Aorta (tissue), 5 donors: ENCODE data around the gene NUP210L. TPM values are rescaled to one million over a fixed set of nuclear protein-coding genes. Genes with fewer than 3 reads are reported as not detected.

Experiments used
- ATAC-seq: fragments of 200-7000 bp; cut with Tn5 transposase; one replicate; pipeline ENCODE4 v1.9.1; 2022; ENCODE audit warnings: moderate library complexity; ENCODE audit not compliant: low FRiP score
- DNase-seq, 2 donors: peaks; one replicate each; pipeline ENCODE4 v3.0.0-alpha.2; 2020
- H3K27ac ChIP-seq, 2 donors: one replicate each; pipeline ENCODE4 v1.5.1; 2013; ENCODE audit warnings: low read length in 2 of 2, mild to moderate bottlenecking in 2 of 2, moderate library complexity in 2 of 2, control low read depth in 1 of 2, inconsistent platforms in 1 of 2, low read depth in 1 of 2
- H3K27me3 ChIP-seq, 2 donors: one replicate each; pipeline ENCODE4 v1.6.1; 2013; ENCODE audit warnings: control low read depth in 1 of 2, low read length in 1 of 2, mild to moderate bottlenecking in 1 of 2, moderate library complexity in 1 of 2; ENCODE audit not compliant: insufficient read depth in 2 of 2, control insufficient read depth in 1 of 2
- H3K36me3 ChIP-seq, 2 donors: one replicate each; pipeline ENCODE4 v1.6.1; 2013; ENCODE audit warnings: control low read depth in 1 of 2, low read length in 1 of 2, mild to moderate bottlenecking in 1 of 2; ENCODE audit not compliant: insufficient read depth in 2 of 2, control insufficient read depth in 1 of 2
- H3K4me1 ChIP-seq, 2 donors: one replicate each; pipeline ENCODE4 v1.6.1; 2013; ENCODE audit warnings: low read length in 2 of 2, control low read depth in 1 of 2, mild to moderate bottlenecking in 1 of 2, moderate library complexity in 1 of 2; ENCODE audit not compliant: insufficient read depth in 2 of 2, control insufficient read depth in 1 of 2
- H3K4me3 ChIP-seq, 2 donors: one replicate each; pipeline ENCODE4 v1.5.1; 2013; ENCODE audit warnings: low read length in 2 of 2, control low read depth in 1 of 2, mild to moderate bottlenecking in 1 of 2
- H3K9me3 ChIP-seq: one replicate; pipeline ENCODE4 v1.6.1; 2013; ENCODE audit warnings: mild to moderate bottlenecking, low read length; ENCODE audit not compliant: control insufficient read depth
- WGBS, 2 donors: extraction: QIAGEN DNeasy Blood & Tissue Kit; methylation state at CpG; one replicate each; pipeline ENCODE4 v1.1.7; 2013; 5-methylcytosine and 5-hydroxymethylcytosine counted together
- intact Hi-C, 2 donors: fragments of 100-400 bp; cut with DNase I; formaldehyde crosslinking; loops; one replicate each; pipeline versions ENCODE4 v1.14.2 to v1.15.0; 2022
- microRNA-seq, 2 donors: library from miRNA; unstranded; fragments of <30 nt; microRNA quantifications; one replicate each; pipeline ENCODE4 v1.2.0, GENCODE V29; 2020
- polyA plus RNA-seq, 2 donors: library from polyadenylated mRNA; stranded (reverse); fragments of 200-250 nt; gene quantifications; one replicate each; pipeline ENCODE4 v1.2.3, GENCODE V29; 2013
- total RNA-seq, 2 donors: library from RNA; stranded (reverse); fragmentation: NEBNext Ultra II Directional; extraction: Animal tissue kit (Norgen Biotek cat#: 25700); gene quantifications; one replicate each; pipeline ENCODE4 v1.2.1, GENCODE V29; 2021
- donor health status: healthy with polysubstance abuse.
- donor health status: Bipolar disorder and iron deficiency.
- donor health status: DM: no; HTN: no; CAD: no.
- donor health status: DM: no; HTN: no; CAD: no.
- donor health status: DM: yes; HTN: yes; CAD: no.

The NUP210L gene
- total and polyA plus RNA-seq, 4 donors: 0.12 to 0.16 (median 0.15) TPM; not detected in 1

DNA sequence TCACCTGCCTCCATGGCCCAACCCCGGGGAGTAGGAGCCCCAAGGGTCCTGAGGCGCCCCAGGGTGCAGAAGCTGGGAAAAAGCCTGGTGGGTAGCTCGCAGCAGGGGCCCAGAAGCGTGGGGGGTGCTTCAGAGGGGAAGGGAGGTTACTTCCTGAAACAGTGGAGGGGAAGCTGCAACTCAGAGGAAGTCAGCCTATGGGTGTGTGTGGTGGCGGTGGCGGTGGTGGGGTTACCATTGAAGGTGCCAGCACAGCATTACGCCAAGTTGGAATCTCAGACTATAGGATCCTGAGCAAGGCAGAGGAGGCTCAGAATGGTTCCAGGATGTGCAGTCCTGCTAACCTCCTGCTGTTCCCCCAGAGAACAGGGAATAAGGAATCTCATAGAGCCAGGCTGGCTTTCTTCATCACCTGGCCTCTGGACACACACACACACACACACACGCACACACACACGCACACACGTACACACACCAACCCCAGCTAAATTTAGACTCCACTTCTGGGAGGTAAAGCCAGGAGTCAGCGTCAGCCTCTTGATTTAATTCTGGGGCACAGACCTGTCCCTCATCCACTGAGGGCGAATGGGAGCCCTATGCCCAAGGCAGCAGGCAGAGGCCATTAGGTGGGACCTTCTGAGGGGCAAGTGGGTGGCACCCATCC, 209.6 kb downstream of the NUP210L start:
- peak overlapping the region; percentile 93 to 97 for H3K4me3 ChIP-seq
- H3K9me3 ChIP-seq: no peaks in the 10 kb centered on the region
- H3K27me3 ChIP-seq: no peaks in the 10 kb centered on the region
- peak overlapping the region; percentile 17 to 76 for H3K27ac ChIP-seq
- peaks cover 2 to 7% of the 10 kb centered on the region in 2 donors for H3K36me3 ChIP-seq
- H3K4me1 ChIP-seq: no peaks in the 10 kb centered on the region
- 37 to 41% methylated on average over 12 of the region's 12 CpGs for WGBS, 2 donors
- peak in 1 of 2 donors; percentile 83 for DNase-seq
- intact Hi-C loops: loop anchor here (1.0 to 5.0 kb wide), 3 partner anchors 22 to 148 kb away; no protein-coding TSS in a partner anchor
- ATAC-seq: peak; percentile 63

GRCh38 chr1:153944827-153945117, 210.1 kb downstream of the NUP210L start:
- 78 to 81% methylated on average over 3 of the region's 3 CpGs for WGBS, 2 donors
- Histone ChIP-seq H3K4me1 (no peaks in the 10 kb centered on the region), H3K27ac (no peak overlapping the region), H3K36me3 (peaks cover 2 to 7% of the 10 kb centered on the region in 2 donors), H3K9me3 (no peaks in the 10 kb centered on the region), H3K27me3 (no peaks in the 10 kb centered on the region), H3K4me3 (no peak overlapping the region)
- no peak for ATAC-seq
- peak in 1 of 2 donors; percentile 0 for DNase-seq
- intact Hi-C loops: loop anchor here (1.0 to 5.0 kb wide), 3 partner anchors 21 to 147 kb away; no protein-coding TSS in a partner anchor

GRCh38 chr1:153944005-153944826, 210.7 kb downstream of the NUP210L start:
- DNase-seq: peak; percentile 51 to 76
- Histone ChIP-seq H3K4me1 (no peaks in the 10 kb centered on the region), H3K9me3 (no peaks in the 10 kb centered on the region), H3K27me3 (no peaks in the 10 kb centered on the region), H3K27ac (no peak overlapping the region), H3K36me3 (peaks cover 2 to 7% of the 10 kb centered on the region in 2 donors), H3K4me3 (no peak overlapping the region)
- intact Hi-C loops: no loop called here
- no peak for ATAC-seq
- WGBS, 2 donors: 79 to 83% methylated on average over 15 of the region's 15 CpGs

DNA sequence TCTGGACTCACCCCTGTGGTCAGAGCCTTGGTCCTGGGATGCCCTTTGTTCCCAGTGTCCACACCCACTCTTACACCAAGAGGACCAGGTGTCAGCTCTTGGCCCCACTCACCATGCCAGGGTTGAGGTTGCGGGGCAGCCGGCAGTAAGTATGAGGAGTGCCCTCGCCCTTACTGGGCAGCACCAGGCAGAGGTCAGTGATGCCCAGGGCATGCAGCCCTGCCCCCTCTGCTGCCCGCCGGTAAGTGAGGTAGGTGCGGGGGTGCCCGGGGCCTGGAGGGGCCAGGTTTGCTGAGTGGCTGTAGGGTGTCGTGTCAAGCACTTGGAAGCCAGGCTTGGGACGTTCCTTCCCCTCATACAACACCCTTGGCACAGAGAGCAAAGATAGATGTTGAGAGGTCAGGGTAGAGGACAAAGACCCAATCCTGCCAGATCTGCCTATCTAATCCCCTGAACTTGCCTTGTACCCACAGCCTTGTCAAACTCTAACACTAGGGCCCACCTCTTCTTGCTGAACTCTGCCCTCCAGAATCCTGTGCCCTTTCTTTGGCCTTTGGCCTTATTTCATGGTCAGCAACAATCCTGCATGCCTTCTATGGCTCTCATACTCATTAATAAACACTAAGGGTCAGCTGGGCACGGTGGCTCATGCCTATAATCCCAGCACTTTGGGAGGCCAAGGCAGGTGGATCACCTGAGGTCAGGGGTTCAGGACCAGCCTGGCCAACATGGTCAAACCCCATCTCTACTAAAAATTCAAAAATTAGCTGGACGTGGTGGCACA, 211.9 kb downstream of the NUP210L start:
- intact Hi-C loops: no loop called here
- ATAC-seq (no peak), DNase-seq (peak; percentile 21 to 63)
- 86 to 89% methylated on average over 11 of the region's 11 CpGs for WGBS, 2 donors
- H3K4me1 ChIP-seq: no peaks in the 10 kb centered on the region
- no peaks in the 10 kb centered on the region for H3K9me3 ChIP-seq
- no peak overlapping the region for H3K27ac ChIP-seq
- H3K4me3 ChIP-seq: no peak overlapping the region
- H3K36me3 ChIP-seq: peaks cover 0 to 3% of the 10 kb centered on the region in 2 donors
- H3K27me3 ChIP-seq: no peaks in the 10 kb centered on the region

Small RNA genes within 50 kb of the gene (microRNA-seq; reads per million reads assigned to microRNA genes)
- gene MIR190B (5.0 to 23.8 reads per million in 2 donors), gene MIR5698 (0 reads per million in 2 donors), gene MIR6737 (0 to 3.0 reads per million in 2 donors)

Other genes with a start within 250 kb of the NUP210L start
- 10 to 100 TPM; 52.3 to 67.8 TPM for gene GATAD2B, start 232.1 kb downstream of the NUP210L start, total RNA-seq
- 1 to 10 TPM; 6.4 to 7.8 TPM for gene GATAD2B, start 232.1 kb downstream of the NUP210L start, polyA plus RNA-seq
- gene DENND4B, start 208.4 kb downstream of the NUP210L start, total RNA-seq: 10 to 100 TPM; 45.7 to 94.7 TPM
- gene DENND4B, start 208.4 kb downstream of the NUP210L start, polyA plus RNA-seq: 10 to 100 TPM in 1 of 2 donors, 1 to 10 TPM in 1; 6.6 to 34.6 TPM
- gene CRTC2, start 196.5 kb downstream of the NUP210L start, total RNA-seq: 10 to 100 TPM; 31.2 to 49.7 TPM
- gene CRTC2, start 196.5 kb downstream of the NUP210L start, polyA plus RNA-seq: 10 to 100 TPM; 14.4 to 71.0 TPM
- 10 to 100 TPM; 88.9 to 91.1 TPM for gene SLC39A1, start 191.5 kb downstream of the NUP210L start, total RNA-seq
- 10 to 100 TPM; 54.5 to 96.7 TPM for gene SLC39A1, start 191.5 kb downstream of the NUP210L start, polyA plus RNA-seq
- gene CREB3L4, start 187.2 kb downstream of the NUP210L start, total RNA-seq: 1 to 10 TPM; 5.0 to 8.9 TPM
- 10 to 100 TPM in 1 of 2 donors, 1 to 10 TPM in 1; 1.4 to 10.7 TPM for gene CREB3L4, start 187.2 kb downstream of the NUP210L start, polyA plus RNA-seq
- 10 to 100 TPM; 84.8 to 88.3 TPM for gene JTB, start 177.4 kb downstream of the NUP210L start, total RNA-seq
- gene JTB, start 177.4 kb downstream of the NUP210L start, polyA plus RNA-seq: 100 to 1,000 TPM; 204 to 227 TPM
- 100 to 1,000 TPM; 127 to 135 TPM for gene RAB13, start 168.7 kb downstream of the NUP210L start, total RNA-seq
- gene RAB13, start 168.7 kb downstream of the NUP210L start, polyA plus RNA-seq: 100 to 1,000 TPM; 266 to 643 TPM
- 1,000 to 10,000 TPM; 1,406 to 1,521 TPM for gene RPS27, start 164.3 kb downstream of the NUP210L start, total RNA-seq
- over 10,000 TPM; 13,485 to 25,693 TPM for gene RPS27, start 164.3 kb downstream of the NUP210L start, polyA plus RNA-seq
- gene TPM3, start 37.0 kb upstream of the NUP210L start, total RNA-seq: 100 to 1,000 TPM; 182 to 186 TPM
- 100 to 1,000 TPM in 1 of 2 donors, 10 to 100 TPM in 1; 79.7 to 138 TPM for gene TPM3, start 37.0 kb upstream of the NUP210L start, polyA plus RNA-seq
- not detected for gene CFAP141, start 51.3 kb upstream of the NUP210L start, total RNA-seq
- gene CFAP141, start 51.3 kb upstream of the NUP210L start, polyA plus RNA-seq: not detected
- 100 to 1,000 TPM; 110 to 146 TPM for gene UBAP2L, start 65.9 kb upstream of the NUP210L start, total RNA-seq
- gene UBAP2L, start 65.9 kb upstream of the NUP210L start, polyA plus RNA-seq: 10 to 100 TPM; 31.9 to 63.1 TPM
- gene HAX1, start 117.6 kb upstream of the NUP210L start, total RNA-seq: 10 to 100 TPM; 52.2 to 57.1 TPM
- 10 to 100 TPM; 70.6 to 98.6 TPM for gene HAX1, start 117.6 kb upstream of the NUP210L start, polyA plus RNA-seq
- under 1 TPM in 1 of 2 donors, not detected in 1; 0.26 TPM for gene AQP10, start 166.0 kb upstream of the NUP210L start, total RNA-seq
- 10 to 100 TPM in 1 of 2 donors, under 1 TPM in 1; 0.08 to 10.3 TPM for gene AQP10, start 166.0 kb upstream of the NUP210L start, polyA plus RNA-seq
- 100 to 1,000 TPM; 122 to 176 TPM for gene ATP8B2, start 170.5 kb upstream of the NUP210L start, total RNA-seq
- 10 to 100 TPM; 28.8 to 54.9 TPM for gene ATP8B2, start 170.5 kb upstream of the NUP210L start, polyA plus RNA-seq